SK-N-MC (cell line): ENCODE data around the gene IFT57.
"Not testable (repeated sequence)": the region's sequence is repeated elsewhere in the genome, so short reads cannot be mapped to it uniquely, and the experiment has no call there.

ENCODE experiments used
- DNase-seq: peaks from one replicate; pipeline ENCODE4 v3.0.0-alpha.2; 2011; ENCODE audit warnings: low read depth, low spot score
- H3K27ac ChIP-seq: fragments of 200-600 bp; sonication (generic); 2 replicates; pipeline ENCODE4 v1.5.1; 2016; ENCODE audit warnings: mixed run types
- H3K36me3 ChIP-seq: fragments of 200-600 bp; sonication (generic); 2 replicates; pipeline ENCODE4 v1.6.1; 2017; ENCODE audit warnings: antibody characterized with exemption, low read length, mixed read lengths; ENCODE audit not compliant: insufficient read depth
- H3K4me3 ChIP-seq: fragments of 200-600 bp; sonication (generic); 2 replicates; pipeline ENCODE4 v1.5.1; 2016
- H3K9ac ChIP-seq: fragments of 200-600 bp; sonication (generic); 2 replicates; pipeline ENCODE4 v1.8.0; 2017; ENCODE audit warnings: mixed run types, mixed read lengths; ENCODE audit not compliant: insufficient read length
- H3K9me3 ChIP-seq: fragments of 200-600 bp; sonication (generic); 2 replicates; pipeline ENCODE4 v1.6.1; 2017; ENCODE audit warnings: low read depth, mild to moderate bottlenecking, antibody characterized with exemption, low read length, moderate library complexity, mixed read lengths
- EZH2 ChIP-seq: fragments of 200-600 bp; sonication (generic); IDR thresholded peaks from one replicate; pipeline ENCODE4 v1.6.1; 2017; ENCODE audit warnings: antibody characterized with exemption
- FOXP2 ChIP-seq: optimal IDR thresholded peaks from 2 replicates; pipeline ENCODE3; 2011; ENCODE audit warnings: mild to moderate bottlenecking, moderate library complexity; ENCODE audit not compliant: insufficient read depth; ENCODE audit errors: extremely low read length, control extremely low read depth
- POLR2AphosphoS5 ChIP-seq: IDR thresholded peaks from 2 replicates; pipeline ENCODE4 v1.6.1; 2012; ENCODE audit warnings: mild to moderate bottlenecking, low read depth, low read length, borderline replicate concordance

Gene IFT57

DNA sequence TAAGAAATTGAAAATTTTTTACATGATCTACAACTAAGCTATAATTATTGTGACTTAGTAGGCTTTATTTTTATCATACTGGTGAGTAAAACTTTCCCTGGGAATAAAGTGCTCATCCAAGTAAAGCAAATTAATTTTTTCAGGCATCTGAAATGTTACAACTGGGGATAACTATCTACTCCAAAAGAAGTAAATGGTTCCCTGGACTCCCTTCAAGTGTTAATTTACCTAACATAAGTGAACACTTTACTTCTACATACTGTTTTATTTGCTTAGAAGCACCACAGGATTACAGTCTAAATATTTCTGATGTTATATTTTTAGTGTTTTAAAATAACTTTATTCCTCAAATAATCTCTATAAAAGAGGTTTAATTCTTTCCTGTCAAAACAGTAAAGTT, 57.8 kb downstream of the IFT57 start:
- no peak for DNase-seq
- Histone ChIP-seq H3K36me3 (no peaks in the 10 kb centered on the region), H3K9ac (no peak overlapping the region), H3K9me3 (no peaks in the 10 kb centered on the region), H3K27ac (no peak overlapping the region), H3K4me3 (no peak overlapping the region)
- TF ChIP-seq POLR2AphosphoS5 (no peak), EZH2 (no peak), FOXP2 (no peak)

DNA sequence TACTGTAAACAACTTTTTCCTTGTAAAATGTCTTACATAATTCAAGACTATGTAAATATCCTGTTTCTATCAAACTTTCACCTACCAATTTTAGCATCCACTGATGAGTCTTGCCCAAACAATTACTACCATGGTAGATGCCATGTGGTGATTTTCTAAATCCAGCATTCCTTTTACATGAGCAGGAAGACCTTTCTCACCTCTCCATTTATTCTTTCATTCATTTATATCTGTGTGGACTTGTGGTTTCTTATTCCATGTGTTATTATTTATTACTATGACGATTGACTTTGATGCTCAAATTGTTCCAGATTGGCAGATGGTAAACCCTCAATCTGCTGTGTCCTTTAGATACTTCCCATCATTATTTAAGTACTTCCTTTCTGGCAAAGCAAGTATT, 62.4 kb downstream of the IFT57 start:
- no peaks in the 10 kb centered on the region for H3K9me3 ChIP-seq
- no peaks in the 10 kb centered on the region for H3K36me3 ChIP-seq
- H3K9ac ChIP-seq, result no peak overlapping the region
- H3K4me3 ChIP-seq, result no peak overlapping the region
- no peak for DNase-seq
- TF ChIP-seq EZH2 (no peak), POLR2AphosphoS5 (no peak), FOXP2 (no peak)
- no peak overlapping the region for H3K27ac ChIP-seq

DNA sequence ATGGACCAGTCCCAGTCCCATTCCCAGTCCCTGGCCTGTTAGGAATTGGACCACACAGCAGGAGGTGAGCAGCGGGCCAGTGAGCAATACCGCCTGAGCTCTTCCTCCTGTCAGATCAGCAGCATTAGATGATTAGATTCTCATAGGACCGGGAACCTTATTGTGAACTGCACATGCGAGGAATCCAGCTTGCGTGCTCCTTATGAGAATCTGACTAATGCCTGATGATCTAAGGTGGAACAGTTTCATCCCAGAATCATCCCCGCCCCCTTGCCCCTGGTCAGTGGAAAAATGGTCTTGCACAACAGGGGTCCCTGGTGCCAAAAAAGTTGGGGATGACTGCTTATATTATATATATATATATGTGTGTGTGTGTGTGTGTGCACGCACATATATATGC, 63.1 kb downstream of the IFT57 start:
- DNase-seq, result no peak
- H3K27ac ChIP-seq, result no peak overlapping the region
- H3K9ac ChIP-seq, result no peak overlapping the region
- TF ChIP-seq POLR2AphosphoS5 (no peak), FOXP2 (no peak), EZH2 (no peak)
- H3K4me3 ChIP-seq, result no peak overlapping the region
- H3K9me3 ChIP-seq, result no peaks in the 10 kb centered on the region
- H3K36me3 ChIP-seq, result no peaks in the 10 kb centered on the region

DNA sequence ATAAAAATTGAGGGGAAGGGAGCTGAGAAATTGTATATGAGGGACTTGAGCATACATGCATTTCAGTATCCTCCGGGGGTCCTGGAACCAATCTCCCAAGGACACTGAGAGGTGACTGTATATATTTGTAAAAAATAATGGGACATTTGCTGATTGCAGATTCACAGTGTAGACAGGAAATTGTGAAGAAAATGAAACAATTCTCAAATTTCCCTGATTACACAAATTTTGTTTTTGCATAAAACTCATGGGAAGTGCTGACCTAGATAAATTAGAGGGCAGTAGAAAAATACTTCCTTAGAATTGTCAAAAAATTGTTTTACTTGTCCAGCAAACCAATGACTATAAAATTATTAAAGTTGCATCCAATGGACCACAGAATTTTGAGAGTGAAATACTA, 64.0 kb downstream of the IFT57 start:
- H3K4me3 ChIP-seq, result no peak overlapping the region
- H3K36me3 ChIP-seq, result no peaks in the 10 kb centered on the region
- no peak overlapping the region for H3K27ac ChIP-seq

DNA sequence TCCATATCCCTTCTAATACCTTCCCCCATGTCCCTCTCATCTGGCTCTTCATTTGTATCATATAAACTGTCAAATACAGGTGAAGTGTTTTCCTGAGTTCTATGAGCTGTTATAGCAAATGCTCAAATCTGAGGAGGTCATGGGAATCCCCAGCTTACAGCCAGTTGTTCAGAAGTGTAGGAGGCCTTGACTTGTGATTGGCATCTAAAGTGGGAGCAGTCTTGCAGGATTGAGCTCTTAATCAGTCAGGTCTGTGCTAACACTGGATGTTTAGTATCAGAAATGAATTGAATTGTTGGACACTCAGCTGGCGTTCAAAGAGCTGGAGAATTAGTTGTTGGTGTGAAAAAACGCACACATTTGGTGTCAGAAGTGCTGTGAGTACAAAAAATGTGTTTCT, 65.0 kb downstream of the IFT57 start:
- H3K27ac ChIP-seq, result no peak overlapping the region

More for the DNA sequence above, 64.0 kb downstream of the IFT57 start:
- no peak for DNase-seq
- TF ChIP-seq EZH2, result no peak
- TF ChIP-seq FOXP2, result no peak
- TF ChIP-seq POLR2AphosphoS5, result no peak
- no peaks in the 10 kb centered on the region for H3K9me3 ChIP-seq
- no peak overlapping the region for H3K9ac ChIP-seq

DNA sequence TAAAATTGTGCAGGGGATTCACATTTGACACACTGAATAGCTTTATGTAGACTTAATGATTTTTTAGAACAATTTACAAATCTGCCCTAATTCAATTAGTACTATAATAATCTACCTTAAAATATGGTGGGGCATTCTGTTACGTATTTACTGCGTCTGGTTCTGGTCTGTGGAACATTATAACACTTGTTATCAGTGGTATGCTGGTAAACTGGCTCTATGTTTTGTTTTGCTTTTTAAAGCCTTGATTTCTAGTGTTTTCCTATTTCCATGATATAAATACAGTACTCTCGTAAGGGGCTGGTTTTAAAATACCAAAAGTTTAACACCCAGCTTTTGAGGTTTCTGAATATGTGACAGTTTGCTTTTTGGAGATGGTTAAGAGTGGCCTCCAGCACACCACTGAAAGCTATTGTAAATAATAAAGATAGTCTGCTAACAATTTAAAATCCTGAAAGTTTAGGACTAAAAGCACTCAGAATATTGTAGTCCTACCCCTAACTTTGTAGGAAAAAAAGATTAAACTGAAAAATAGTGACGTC, 65.8 kb downstream of the IFT57 start:
- no peak overlapping the region for H3K27ac ChIP-seq

More for the DNA sequence above, 65.0 kb downstream of the IFT57 start:
- H3K9ac ChIP-seq, result no peak overlapping the region
- no peaks in the 10 kb centered on the region for H3K9me3 ChIP-seq
- no peak for DNase-seq
- no peaks in the 10 kb centered on the region for H3K36me3 ChIP-seq
- no peak for TF ChIP-seq FOXP2
- no peak for TF ChIP-seq POLR2AphosphoS5
- no peak for TF ChIP-seq EZH2
- no peak overlapping the region for H3K4me3 ChIP-seq

DNA sequence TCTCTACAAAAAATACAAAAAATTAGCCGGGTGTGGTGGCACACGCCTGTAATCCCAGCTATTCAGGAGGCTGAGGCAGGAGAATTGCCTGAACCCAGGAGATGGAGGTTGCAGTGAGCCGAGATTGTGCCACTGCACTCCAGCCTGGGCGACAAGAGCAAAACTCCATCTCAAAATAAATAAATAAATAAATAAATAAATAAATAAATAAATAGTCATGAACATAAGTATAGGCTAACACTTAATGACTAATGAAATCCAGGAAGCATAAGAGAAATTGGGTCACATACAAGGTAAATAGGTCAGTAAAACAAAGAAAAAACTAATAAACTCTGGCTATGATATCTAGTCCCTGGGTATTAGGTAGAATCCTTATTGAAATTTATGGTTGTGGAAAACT, 66.6 kb downstream of the IFT57 start:
- not testable (repeated sequence) for H3K9ac ChIP-seq, H3K27ac ChIP-seq

More for the DNA sequence above, 65.8 kb downstream of the IFT57 start:
- no peaks in the 10 kb centered on the region for H3K9me3 ChIP-seq
- H3K9ac ChIP-seq, result no peak overlapping the region
- no peak overlapping the region for H3K4me3 ChIP-seq
- no peak for DNase-seq
- no peak for TF ChIP-seq FOXP2
- TF ChIP-seq POLR2AphosphoS5, result no peak
- no peak for TF ChIP-seq EZH2
- no peaks in the 10 kb centered on the region for H3K36me3 ChIP-seq

DNA sequence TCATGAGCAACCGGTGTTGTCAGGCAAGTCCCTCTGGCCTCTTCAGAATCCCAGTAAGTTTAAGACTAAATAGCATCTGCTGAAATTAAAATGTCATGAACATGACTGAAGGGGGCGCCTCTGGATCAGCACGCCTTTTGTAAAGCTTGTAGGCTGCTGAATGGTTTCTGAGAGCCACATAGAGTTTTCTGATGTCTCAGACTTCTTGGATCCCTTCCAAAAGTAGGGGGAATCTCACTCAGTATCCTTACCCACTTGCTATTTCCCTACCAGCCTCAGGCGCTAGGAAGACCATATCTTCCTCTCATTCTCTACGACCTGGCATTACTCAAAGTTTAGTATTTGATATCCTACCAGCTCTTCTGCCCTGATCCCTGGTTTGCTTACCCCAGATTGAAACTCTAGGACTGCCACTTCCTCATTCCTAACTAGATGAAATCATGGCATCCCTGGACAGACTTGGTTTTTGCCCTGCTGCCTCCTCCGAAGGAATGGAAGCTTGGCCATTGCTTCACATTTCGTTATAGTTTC, 68.7 kb downstream of the IFT57 start:
- H3K9ac ChIP-seq, result no peak overlapping the region
- H3K36me3 ChIP-seq, result no peaks in the 10 kb centered on the region
- H3K9me3 ChIP-seq, result no peaks in the 10 kb centered on the region
- DNase-seq, result peak; percentile 53
- TF ChIP-seq FOXP2 (no peak), EZH2 (no peak), POLR2AphosphoS5 (no peak)
- H3K27ac ChIP-seq, result no peak overlapping the region
- no peak overlapping the region for H3K4me3 ChIP-seq

More for the DNA sequence above, 66.6 kb downstream of the IFT57 start:
- H3K4me3 ChIP-seq, H3K9me3 ChIP-seq, DNase-seq, H3K36me3 ChIP-seq: not testable (repeated sequence)

DNA sequence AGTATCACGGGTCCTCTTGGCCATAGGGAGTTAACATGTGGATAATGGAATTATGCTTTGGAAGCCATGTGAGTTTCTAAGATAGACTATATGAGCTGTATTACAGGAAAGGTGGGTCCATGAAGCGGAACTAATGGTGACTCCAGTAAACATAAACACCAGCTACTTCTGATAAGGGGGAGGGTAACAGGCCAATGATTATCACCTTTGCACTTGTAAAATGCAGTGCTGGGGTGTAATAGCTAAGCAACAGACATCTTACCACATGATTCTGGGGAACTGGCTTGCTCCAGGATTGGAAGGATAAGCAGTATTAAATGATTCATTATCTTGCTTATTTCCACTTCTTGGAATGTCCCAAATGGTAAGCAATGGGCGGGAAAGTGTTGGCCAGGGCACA, 70.0 kb downstream of the IFT57 start:
- TF ChIP-seq FOXP2 (no peak), POLR2AphosphoS5 (no peak), EZH2 (no peak)
- no peaks in the 10 kb centered on the region for H3K9me3 ChIP-seq
- no peak for DNase-seq
- no peak overlapping the region for H3K9ac ChIP-seq
- H3K4me3 ChIP-seq, result no peak overlapping the region
- H3K36me3 ChIP-seq, result no peaks in the 10 kb centered on the region
- H3K27ac ChIP-seq, result no peak overlapping the region
